ENCODE results near the gene KCNIP4. TPM values are rescaled to one million over a fixed set of nuclear protein-coding genes. Genes with fewer than 3 reads are reported as not detected.

Gene KCNIP4
- total RNA-seq, 1 donor from 2014 or later = 0.59 TPM

DNA sequence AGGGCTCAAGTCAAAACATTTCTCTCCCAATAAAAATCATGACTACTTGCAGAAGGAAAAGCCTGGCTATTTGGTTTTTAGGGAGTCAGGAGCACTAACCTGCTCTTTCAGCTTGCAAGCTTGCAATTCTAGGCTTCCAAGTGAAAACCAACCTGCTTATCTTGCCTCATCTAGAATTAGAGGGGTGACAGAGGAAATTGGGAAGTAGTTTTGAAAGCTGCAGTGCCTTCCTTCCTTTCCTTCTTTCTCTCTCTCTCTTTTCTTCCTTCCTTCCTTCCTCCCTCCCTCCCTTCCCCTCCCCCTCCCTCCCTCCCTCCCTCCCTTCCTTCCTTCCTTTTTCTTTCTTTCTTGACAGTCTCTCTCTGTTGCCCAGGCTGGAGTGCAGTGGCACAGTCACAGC lies 417.5 kb downstream of the KCNIP4 start:
- Histone ChIP-seq H3K4me1 (ENCODE audit: insufficient read depth, low read length) (no peaks in the 10 kb centered on the region), H3K4me3 (ENCODE audit: insufficient read depth, low read depth, low read length) (no peak overlapping the region), H4K20me1 (ENCODE audit: insufficient read depth, low read length) (no peaks in the 10 kb centered on the region), H3K9me3 (ENCODE audit: insufficient read depth, low read depth, low read length) (no peaks in the 10 kb centered on the region), H3K27me3 (ENCODE audit: insufficient read depth, low read length) (no peaks in the 10 kb centered on the region), H3K79me2 (ENCODE audit: insufficient read depth, low read length) (no peaks in the 10 kb centered on the region), H3K36me3 (ENCODE audit: insufficient read depth, low read length) (no peaks in the 10 kb centered on the region), H3K27ac (ENCODE audit: low read depth, low read length) (no peak overlapping the region), H3K9ac (ENCODE audit: low read length) (no peak overlapping the region), H3K4me2 (ENCODE audit: low read length) (no peak overlapping the region), H2AFZ (ENCODE audit: low read depth, low read length) (no peak overlapping the region)
- H3K27me3 Mint-ChIP-seq (ENCODE audit: low read depth, unreplicated experiment) = no peaks in the 10 kb centered on the region
- no peak overlapping the region for H3K4me3 Mint-ChIP-seq (ENCODE audit: unreplicated experiment)
- no peaks in the 10 kb centered on the region for H3K36me3 Mint-ChIP-seq (ENCODE audit: low read depth, unreplicated experiment)
- no peaks in the 10 kb centered on the region for H3K9me3 Mint-ChIP-seq (ENCODE audit: unreplicated experiment)
- DNase-seq (ENCODE audit: low read depth) = no peak
- no peaks in the 10 kb centered on the region for H3K4me1 Mint-ChIP-seq (ENCODE audit: low read depth, unreplicated experiment)
- no peak overlapping the region for H3K27ac Mint-ChIP-seq (ENCODE audit: unreplicated experiment)
- TF ChIP-seq, protein P1, sequence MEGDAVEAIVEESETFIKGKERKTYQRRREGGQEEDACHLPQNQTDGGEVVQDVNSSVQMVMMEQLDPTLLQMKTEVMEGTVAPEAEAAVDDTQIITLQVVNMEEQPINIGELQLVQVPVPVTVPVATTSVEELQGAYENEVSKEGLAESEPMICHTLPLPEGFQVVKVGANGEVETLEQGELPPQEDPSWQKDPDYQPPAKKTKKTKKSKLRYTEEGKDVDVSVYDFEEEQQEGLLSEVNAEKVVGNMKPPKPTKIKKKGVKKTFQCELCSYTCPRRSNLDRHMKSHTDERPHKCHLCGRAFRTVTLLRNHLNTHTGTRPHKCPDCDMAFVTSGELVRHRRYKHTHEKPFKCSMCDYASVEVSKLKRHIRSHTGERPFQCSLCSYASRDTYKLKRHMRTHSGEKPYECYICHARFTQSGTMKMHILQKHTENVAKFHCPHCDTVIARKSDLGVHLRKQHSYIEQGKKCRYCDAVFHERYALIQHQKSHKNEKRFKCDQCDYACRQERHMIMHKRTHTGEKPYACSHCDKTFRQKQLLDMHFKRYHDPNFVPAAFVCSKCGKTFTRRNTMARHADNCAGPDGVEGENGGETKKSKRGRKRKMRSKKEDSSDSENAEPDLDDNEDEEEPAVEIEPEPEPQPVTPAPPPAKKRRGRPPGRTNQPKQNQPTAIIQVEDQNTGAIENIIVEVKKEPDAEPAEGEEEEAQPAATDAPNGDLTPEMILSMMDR (IDR thresholded peaks at IDR 0.05; ENCODE audit: insufficient read depth, low read depth, low read length) = no peak
- no peak for TF ChIP-seq EZH2 (IDR thresholded peaks at IDR 0.05; ENCODE audit: insufficient read depth, low read length)
- FAIRE-seq = no peak

DNA sequence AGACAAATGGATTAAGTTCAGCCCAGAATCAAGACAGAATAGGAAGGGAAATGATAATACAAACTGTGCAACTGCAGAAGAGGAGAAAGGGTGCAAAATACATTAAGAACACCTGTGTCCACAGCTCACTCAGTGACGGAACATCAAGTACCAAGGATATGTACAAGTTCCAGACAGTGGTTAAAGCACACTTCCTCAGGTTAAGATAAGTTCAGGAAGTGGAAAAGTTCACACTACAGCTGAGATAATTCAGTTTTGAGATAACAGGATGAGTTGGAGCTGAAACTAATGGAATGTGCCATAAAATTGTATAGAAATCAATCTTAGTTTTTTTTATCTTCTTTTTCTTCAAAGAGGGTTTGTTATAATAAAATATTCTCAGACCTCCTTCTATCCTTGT lies 419.4 kb downstream of the KCNIP4 start:
- FAIRE-seq (no peak), DNase-seq (ENCODE audit: low read depth) (no peak)
- no peak overlapping the region for H2AFZ ChIP-seq (ENCODE audit: low read depth, low read length)
- H3K9me3 ChIP-seq (ENCODE audit: insufficient read depth, low read depth, low read length) = no peaks in the 10 kb centered on the region
- no peaks in the 10 kb centered on the region for H3K4me1 Mint-ChIP-seq (ENCODE audit: low read depth, unreplicated experiment)
- H3K79me2 ChIP-seq (ENCODE audit: insufficient read depth, low read length) = no peaks in the 10 kb centered on the region
- no peaks in the 10 kb centered on the region for H3K4me1 ChIP-seq (ENCODE audit: insufficient read depth, low read length)
- H3K9ac ChIP-seq (ENCODE audit: low read length) = no peak overlapping the region
- H3K36me3 ChIP-seq (ENCODE audit: insufficient read depth, low read length) = no peaks in the 10 kb centered on the region
- H3K27ac ChIP-seq (ENCODE audit: low read depth, low read length) = no peak overlapping the region
- H3K36me3 Mint-ChIP-seq (ENCODE audit: low read depth, unreplicated experiment) = no peaks in the 10 kb centered on the region
- no peak overlapping the region for H3K4me3 Mint-ChIP-seq (ENCODE audit: unreplicated experiment)
- no peaks in the 10 kb centered on the region for H3K27me3 Mint-ChIP-seq (ENCODE audit: low read depth, unreplicated experiment)
- H3K9me3 Mint-ChIP-seq (ENCODE audit: unreplicated experiment) = no peaks in the 10 kb centered on the region
- H3K27ac Mint-ChIP-seq (ENCODE audit: unreplicated experiment) = no peak overlapping the region
- no peaks in the 10 kb centered on the region for H3K27me3 ChIP-seq (ENCODE audit: insufficient read depth, low read length)
- TF ChIP-seq, protein P1 (IDR thresholded peaks at IDR 0.05; ENCODE audit: insufficient read depth, low read depth, low read length) = no peak
- no peak for TF ChIP-seq EZH2 (IDR thresholded peaks at IDR 0.05; ENCODE audit: insufficient read depth, low read length)
- no peak overlapping the region for H3K4me3 ChIP-seq (ENCODE audit: insufficient read depth, low read depth, low read length)
- no peak overlapping the region for H3K4me2 ChIP-seq (ENCODE audit: low read length)
- no peaks in the 10 kb centered on the region for H4K20me1 ChIP-seq (ENCODE audit: insufficient read depth, low read length)

DNA sequence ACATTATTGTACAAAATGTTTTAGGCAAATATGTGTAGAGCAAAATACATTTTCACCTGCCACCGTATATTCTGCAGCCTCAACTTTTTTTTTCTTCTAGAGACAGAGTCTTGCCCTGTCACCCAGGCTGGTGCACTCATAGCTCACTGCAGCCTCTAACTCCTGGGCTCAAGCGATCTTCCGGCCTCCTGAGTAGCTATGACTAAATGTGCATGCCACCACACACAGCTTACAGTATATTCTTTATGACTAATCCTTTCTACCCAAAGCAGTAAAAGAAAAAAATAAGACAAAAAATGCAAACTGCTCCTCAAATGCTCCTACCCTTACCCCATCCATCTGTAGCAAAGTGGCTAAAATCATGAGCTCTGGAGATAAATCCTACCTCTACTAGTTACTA lies 426.3 kb downstream of the KCNIP4 start:
- H3K4me1 Mint-ChIP-seq (ENCODE audit: low read depth, unreplicated experiment) = peaks cover 2% of the 10 kb centered on the region
- FAIRE-seq = no peak
- no peak overlapping the region for H3K9ac ChIP-seq (ENCODE audit: low read length)
- H3K27me3 ChIP-seq (ENCODE audit: insufficient read depth, low read length) = no peaks in the 10 kb centered on the region
- no peaks in the 10 kb centered on the region for H3K27me3 Mint-ChIP-seq (ENCODE audit: low read depth, unreplicated experiment)
- no peak overlapping the region for H3K27ac Mint-ChIP-seq (ENCODE audit: unreplicated experiment)
- H3K4me1 ChIP-seq (ENCODE audit: insufficient read depth, low read length) = no peaks in the 10 kb centered on the region
- H3K4me3 Mint-ChIP-seq (ENCODE audit: unreplicated experiment) = no peak overlapping the region
- no peak overlapping the region for H2AFZ ChIP-seq (ENCODE audit: low read depth, low read length)
- H3K79me2 ChIP-seq (ENCODE audit: insufficient read depth, low read length) = no peaks in the 10 kb centered on the region
- TF ChIP-seq EZH2 (IDR thresholded peaks at IDR 0.05; ENCODE audit: insufficient read depth, low read length) = no peak
- TF ChIP-seq, protein P1 (IDR thresholded peaks at IDR 0.05; ENCODE audit: insufficient read depth, low read depth, low read length) = no peak
- DNase-seq (ENCODE audit: low read depth) = no peak
- no peaks in the 10 kb centered on the region for H4K20me1 ChIP-seq (ENCODE audit: insufficient read depth, low read length)
- H3K9me3 ChIP-seq (ENCODE audit: insufficient read depth, low read depth, low read length) = no peaks in the 10 kb centered on the region
- no peak overlapping the region for H3K4me3 ChIP-seq (ENCODE audit: insufficient read depth, low read depth, low read length)
- H3K36me3 ChIP-seq (ENCODE audit: insufficient read depth, low read length) = no peaks in the 10 kb centered on the region
- no peaks in the 10 kb centered on the region for H3K9me3 Mint-ChIP-seq (ENCODE audit: unreplicated experiment)
- no peak overlapping the region for H3K4me2 ChIP-seq (ENCODE audit: low read length)
- no peak overlapping the region for H3K27ac ChIP-seq (ENCODE audit: low read depth, low read length)
- no peaks in the 10 kb centered on the region for H3K36me3 Mint-ChIP-seq (ENCODE audit: low read depth, unreplicated experiment)
